K562 (cell line): Measurements from ENCODE around the gene STON2. TPM values are rescaled to one million over a fixed set of nuclear protein-coding genes. Genes with fewer than 3 reads are reported as not detected.

Experiments used
- ATAC-seq: fragments of 200-7000 bp; cut with Tn5 transposase; 3 replicates; pipeline ENCODE4 v1.9.1; 2020; ENCODE audit warnings: moderate library complexity
- BruUV-seq: library from RNA; stranded (reverse); fragments of 400-500 nt; replicated peaks from 2 replicates; lab custom pipeline; 2021; lab: Mats Ljungman, UMichigan
- CTCF ChIA-PET: fragments of 300-600 bp; formaldehyde crosslinking; extraction: SDS; loops from one replicate; lab custom pipeline; 2021; ENCODE audit warnings: low intra/inter-chr PET ratio; lab: Yijun Ruan, JAX
- POLR2A ChIA-PET: fragments of 300-600, 350-650 bp; sonication (Branson Sonifier 250); formaldehyde crosslinking; extraction: SDS; loops from one replicate; lab custom pipeline; 2021; ENCODE audit warnings: antibody characterized with exemption, inconsistent platforms; lab: Yijun Ruan, JAX
- DNase-seq, 4 experiments: peaks; one replicate each; pipeline versions ENCODE4 v3.0.0 to v3.0.0-alpha.2; 2011 to 2018; ENCODE audit warnings: low spot score in 3 of 4, mixed read lengths in 3 of 4; ENCODE audit errors: extremely low read depth in 1 of 4
- FAIRE-seq: peaks from 2 replicates; lab custom pipeline; 2011; peaks lifted over from hg19 to GRCh38; lab: Jason Lieb, UNC
- H2AFZ ChIP-seq: 2 replicates; pipeline ENCODE4 v1.6.0; 2011; ENCODE audit warnings: low read depth, low read length, control low read depth, inconsistent platforms
- H3K27ac ChIP-seq: fragments of 200-600 bp; 3 replicates; pipeline ENCODE4 v1.8.0; 2011; ENCODE audit warnings: low read depth, mild to moderate bottlenecking, control low read depth, inconsistent platforms, low read length, moderate library complexity, mixed read lengths; ENCODE audit errors: extremely low read depth
- H3K27me3 ChIP-seq, 2 experiments: fragments of 300-600 bp in 1 of 2; 2 replicates in 1 of 2; 3 replicates in 1 of 2; pipeline versions ENCODE4 v1.6.0 to v1.8.0; 2011; ENCODE audit warnings: inconsistent platforms in 2 of 2, low read length in 2 of 2, mild to moderate bottlenecking in 1 of 2, mixed read lengths in 1 of 2, moderate library complexity in 1 of 2; ENCODE audit not compliant: control insufficient read depth in 2 of 2, insufficient read depth in 2 of 2
- H3K36me3 ChIP-seq: fragments of 300-600 bp; 3 replicates; pipeline ENCODE4 v1.8.0; 2011; ENCODE audit warnings: mild to moderate bottlenecking, low read length, inconsistent platforms; ENCODE audit not compliant: control insufficient read depth, insufficient read depth
- H3K4me1 ChIP-seq, 2 experiments: fragments of 200-600 bp in 1 of 2; replicated peaks in 1 of 2; 2 replicates in 1 of 2; 3 replicates in 1 of 2; pipeline versions ENCODE4 v1.5.1 to v1.8.0; 2011; ENCODE audit warnings: inconsistent platforms in 2 of 2, low read length in 2 of 2, mild to moderate bottlenecking in 1 of 2, mixed read lengths in 1 of 2, moderate library complexity in 1 of 2; ENCODE audit not compliant: control insufficient read depth in 2 of 2, insufficient read depth in 2 of 2
- H3K4me2 ChIP-seq: 2 replicates; pipeline ENCODE4 v1.6.1; 2011; ENCODE audit warnings: low read length, control low read depth, inconsistent platforms, mixed read lengths; ENCODE audit not compliant: insufficient read depth
- H3K4me3 ChIP-seq: fragments of 200-600 bp; sonication (generic), shearing (Covaris generic); 2 replicates; pipeline ENCODE4 v1.5.1; 2016; ENCODE audit warnings: control low read depth, inconsistent platforms
- H3K79me2 ChIP-seq: fragments of 200-600 bp; 3 replicates; pipeline ENCODE4 v1.8.0; 2011; ENCODE audit warnings: low read length, inconsistent platforms; ENCODE audit not compliant: control insufficient read depth, insufficient read depth
- H3K9ac ChIP-seq, 2 experiments: 2 replicates each; pipeline versions ENCODE4 v1.6.0 to v1.6.1; 2011; ENCODE audit warnings: low read depth in 2 of 2, low read length in 2 of 2, control low read depth in 1 of 2, inconsistent platforms in 1 of 2, mild to moderate bottlenecking in 1 of 2, mixed read lengths in 1 of 2; ENCODE audit not compliant: insufficient read depth in 1 of 2
- H3K9me1 ChIP-seq: one replicate; pipeline ENCODE4 v1.6.0; 2011; ENCODE audit warnings: inconsistent platforms, mild to moderate bottlenecking, low read length, moderate library complexity; ENCODE audit not compliant: control insufficient read depth, insufficient read depth
- H3K9me3 ChIP-seq: replicated peaks from 2 replicates; pipeline ENCODE4 v1.5.1; 2011; ENCODE audit warnings: low read depth, low read length, inconsistent platforms; ENCODE audit not compliant: control insufficient read depth, insufficient read depth
- H4K20me1 ChIP-seq: replicated peaks from 2 replicates; pipeline ENCODE4 v1.6.1; 2011; ENCODE audit warnings: low read length, inconsistent platforms, mixed read lengths; ENCODE audit not compliant: control insufficient read depth, insufficient read depth
- E2F4 ChIP-seq: sonication (generic); formaldehyde crosslinking; IDR thresholded peaks from 2 replicates; pipeline ENCODE4 v1.8.0; 2022; ENCODE audit warnings: mild to moderate bottlenecking, low read depth, missing genetic modification reagents
- IFI16 ChIP-seq: fragments of 250-450 bp; sonication (Bioruptor Pico); IDR thresholded peaks from 2 replicates; pipeline ENCODE4 v2.1.2; 2022; ENCODE audit warnings: mild to moderate bottlenecking, inconsistent platforms
- RREB1 ChIP-seq: fragments of 250-450 bp; sonication (Bioruptor Pico); IDR thresholded peaks from 2 replicates; pipeline ENCODE4 v1.4.0; 2020
- SETDB1 ChIP-seq: IDR thresholded peaks from one replicate; pipeline ENCODE4 v1.6.1; 2012; ENCODE audit warnings: low read length, control low read depth, inconsistent platforms
- ZNF175 ChIP-seq: fragments of 200-800 bp; sonication (Bioruptor generic); IDR thresholded peaks from 2 replicates; pipeline ENCODE4 v1.6.1; 2016; ENCODE audit warnings: low read depth, mild to moderate bottlenecking, missing genetic modification characterization, missing compliant biosample characterization
- WGBS: fragments of 100-300 bp; shearing (Covaris generic); methylation state at CpG from one replicate; pipeline ENCODE4 v1.1.6; 2016; ENCODE audit warnings: low coverage, mixed read lengths; ENCODE audit not compliant: insufficient coverage; ENCODE audit errors: missing lambda C conversion rate; 5-methylcytosine and 5-hydroxymethylcytosine counted together
- in situ Hi-C: fragments of 300-500 bp; cut with MboI; formaldehyde crosslinking; loops from 4 replicates; pipeline ENCODE4 v1.15.0; 2018; ENCODE audit warnings: inconsistent platforms, mixed read lengths
- intact Hi-C: fragments of 100-400 bp; cut with micrococcal nuclease; formaldehyde crosslinking; loops from 2 replicates; pipeline ENCODE4 v1.14.2; 2022
- polyA plus RNA-seq, 8 experiments: library from polyadenylated mRNA; depleted of rRNA in 4 of 8; stranded (reverse) in 5 of 8; unstranded in 3 of 8; fragments of >200 nt; fragmentation: Nextera tagmentation in 2 of 8; fragmentation: Illumina TruSeq in 1 of 8; extraction: Ambion mirVana in 2 of 8; extraction: Trizol in 1 of 8; gene quantifications; 2 replicates each; pipeline versions ENCODE4 v1.2.1 to v1.2.3, GENCODE V29; 2011 to 2014; ENCODE audit warnings: inconsistent platforms in 1 of 8, missing spikeins in 1 of 8
- total RNA-seq, 7 experiments: library from RNA; depleted of rRNA in 6 of 7; stranded (reverse); fragments of >200 nt in 6 of 7; fragmentation: Illumina TruSeq in 2 of 7; extraction: Trizol in 2 of 7; gene quantifications; 2 replicates each; pipeline versions ENCODE4 v1.2.1 to v1.2.3, GENCODE V29; 2011 to 2021; ENCODE audit warnings: low replicate concordance in 1 of 7

The STON2 gene
- total and polyA plus RNA-seq, 9 of the 15 experiments (the other 6 are each of a cell fraction or from before 2014, with no cell fraction given) = 7.8 to 99.3 (median 53.5) TPM

GRCh38 chr14:81319314-81319713 is 80.8 kb downstream of the STON2 start:
- no peak overlapping the region for H3K27ac ChIP-seq
- H3K9ac ChIP-seq = no peak overlapping the region
- H3K36me3 ChIP-seq = peaks cover 13% of the 10 kb centered on the region; the same call in 2 of the 3 replicates
- H4K20me1 ChIP-seq = no peaks in the 10 kb centered on the region
- POLR2A ChIA-PET = no interaction called here
- H2AFZ ChIP-seq = no peak overlapping the region
- H3K9me3 ChIP-seq = no peaks in the 10 kb centered on the region
- DNase-seq = no peak
- peaks cover 23% of the 10 kb centered on the region for H3K79me2 ChIP-seq
- H3K9me1 ChIP-seq = no peaks in the 10 kb centered on the region
- H3K27me3 ChIP-seq = no peaks in the 10 kb centered on the region
- CTCF ChIA-PET = no interaction called here
- in situ Hi-C loops = no loop called here
- no peak for TF ChIP-seq RREB1 (CRISPR knock-in tag)
- no peak for TF ChIP-seq ZNF175
- TF ChIP-seq SETDB1 = no peak
- TF ChIP-seq IFI16 = no peak
- TF ChIP-seq E2F4 = no peak
- TF ChIP-seq, all 486 proteins: peak for 0
- Histone ChIP-seq H3K4me2 (no peak overlapping the region), H3K4me3 (no peak overlapping the region), H3K4me1 (peaks cover 0 to 4% of the 10 kb centered on the region in 2 experiments; a peak in 4 of 5 replicates)
- intact Hi-C loops = no loop called here
- BruUV-seq = no TSS peak
- no peak for ATAC-seq
- no peak for FAIRE-seq
- WGBS = 95% methylated on average over 2 of the region's 2 CpGs
